ENCODE results near the gene MYPN.

The MYPN gene

GRCh38 chr10:68088740-68089139 is 20.5 kb upstream of the MYPN start:
- no peak for DNase-seq (ENCODE audit: low read depth in 2 of 3, low spot score in 1 of 3)

GRCh38 chr10:68090586-68090985 is 18.7 kb upstream of the MYPN start:
- no peak for DNase-seq (ENCODE audit: low read depth in 2 of 3, low spot score in 1 of 3)

- DNase-seq (ENCODE audit: low read depth in 2 of 3, low spot score in 1 of 3): no peak
Measured at GRCh38 chr10:68092512-68092911, 16.8 kb upstream of the MYPN start.

GRCh38 chr10:68095153-68095552 is 14.1 kb upstream of the MYPN start:
- DNase-seq (ENCODE audit: low read depth in 2 of 3, low spot score in 1 of 3): no peak

- DNase-seq (ENCODE audit: low read depth in 2 of 3, low spot score in 1 of 3): no peak
Measured at GRCh38 chr10:68096913-68097516, 12.3 kb upstream of the MYPN start.

- DNase-seq (ENCODE audit: low read depth in 2 of 3, low spot score in 1 of 3): no peak
Measured at GRCh38 chr10:68099736-68100135, 9.6 kb upstream of the MYPN start.

GRCh38 chr10:68101066-68101465 is 8.2 kb upstream of the MYPN start:
- DNase-seq (ENCODE audit: low read depth in 2 of 3, low spot score in 1 of 3): no peak

GRCh38 chr10:68103261-68103878 is 5.9 kb upstream of the MYPN start:
- no peak for DNase-seq (ENCODE audit: low read depth in 2 of 3, low spot score in 1 of 3)

GRCh38 chr10:68103901-68104300 is 5.4 kb upstream of the MYPN start:
- no peak for DNase-seq (ENCODE audit: low read depth in 2 of 3, low spot score in 1 of 3)

GRCh38 chr10:68105820-68106219 is 3.5 kb upstream of the MYPN start:
- DNase-seq (ENCODE audit: low read depth in 2 of 3, low spot score in 1 of 3): no peak

GRCh38 chr10:68106656-68107055 is 2.6 kb upstream of the MYPN start:
- no peak for DNase-seq (ENCODE audit: low read depth in 2 of 3, low spot score in 1 of 3)

GRCh38 chr10:68107651-68108050 is 1.6 kb upstream of the MYPN start:
- no peak for DNase-seq (ENCODE audit: low read depth in 2 of 3, low spot score in 1 of 3)

- DNase-seq (ENCODE audit: low read depth in 2 of 3, low spot score in 1 of 3): no peak
Measured at GRCh38 chr10:68108051-68108450, 1.2 kb upstream of the MYPN start.

- no peak for DNase-seq (ENCODE audit: low read depth in 2 of 3, low spot score in 1 of 3)
Measured at GRCh38 chr10:68108653-68109052, 635 bp upstream of the MYPN start.

- DNase-seq (ENCODE audit: low read depth in 2 of 3, low spot score in 1 of 3): no peak
Measured at GRCh38 chr10:68110027-68110426, 739 bp downstream of the MYPN start.

- DNase-seq (ENCODE audit: low read depth in 2 of 3, low spot score in 1 of 3): no peak
Measured at GRCh38 chr10:68111584-68111983, 2.3 kb downstream of the MYPN start.

- DNase-seq (ENCODE audit: low read depth in 2 of 3, low spot score in 1 of 3): no peak
Measured at GRCh38 chr10:68112837-68113236, 3.5 kb downstream of the MYPN start.

- DNase-seq (ENCODE audit: low read depth in 2 of 3, low spot score in 1 of 3): no peak
Measured at GRCh38 chr10:68118657-68119056, 9.4 kb downstream of the MYPN start.

GRCh38 chr10:68121020-68121743 is 11.9 kb downstream of the MYPN start:
- no peak for DNase-seq (ENCODE audit: low read depth in 2 of 3, low spot score in 1 of 3)

- no peak for DNase-seq (ENCODE audit: low read depth in 2 of 3, low spot score in 1 of 3)
Measured at GRCh38 chr10:68121852-68122251, 12.6 kb downstream of the MYPN start.

GRCh38 chr10:68124718-68125117 is 15.4 kb downstream of the MYPN start:
- DNase-seq (ENCODE audit: low read depth in 2 of 3, low spot score in 1 of 3): no peak

GRCh38 chr10:68125772-68126171 is 16.5 kb downstream of the MYPN start:
- DNase-seq (ENCODE audit: low read depth in 2 of 3, low spot score in 1 of 3): no peak

- DNase-seq (ENCODE audit: low read depth in 2 of 3, low spot score in 1 of 3): no peak
Measured at GRCh38 chr10:68128015-68128414, 18.7 kb downstream of the MYPN start.

Data from stimulated activated CD4-positive, alpha-beta T cell treated with anti-CD3 and anti-CD28 coated beads, Interleukin-12 subunit alpha, Interleukin-12 subunit beta, amount 100 ng/mL, for 48 hours (primary cell).